Raji (cell line): ENCODE results near the gene TRPM6.

Experiments used
- POLR2A ChIP-seq: IDR thresholded peaks from 2 replicates; pipeline ENCODE4 v1.6.1; 2011; ENCODE audit warnings: low read depth, low read length, control low read depth; ENCODE audit not compliant: insufficient read depth

The TRPM6 gene

GRCh38 chr9:74887041-74887980, at the start of gene TRPM6:
TRPM6 (minus strand) TSS chr9:74887921; CDS start chr9:74887856, 65 bp downstream.
- no peak for TF ChIP-seq POLR2A

- no peak for TF ChIP-seq POLR2A
These were observed 47.3 kb upstream of the TRPM6 start for GRCh38 chr9:74935008-74935407.

GRCh38 chr9:74921737-74922136, 34.0 kb upstream of the TRPM6 start:
- TF ChIP-seq POLR2A, result no peak

GRCh38 chr9:74920944-74921626, 33.4 kb upstream of the TRPM6 start:
- TF ChIP-seq POLR2A, result no peak

- no peak for TF ChIP-seq POLR2A
These were observed 22.3 kb upstream of the TRPM6 start for GRCh38 chr9:74910036-74910435.

GRCh38 chr9:74908665-74909064, 20.9 kb upstream of the TRPM6 start:
- TF ChIP-seq POLR2A, result no peak

GRCh38 chr9:74907085-74907484, 19.4 kb upstream of the TRPM6 start:
- no peak for TF ChIP-seq POLR2A

GRCh38 chr9:74901001-74901400, 13.3 kb upstream of the TRPM6 start:
- no peak for TF ChIP-seq POLR2A

- TF ChIP-seq POLR2A, result no peak
These were observed 255 bp upstream of the TRPM6 start for GRCh38 chr9:74887981-74888370.

GRCh38 chr9:74876382-74876949, 11.3 kb downstream of the TRPM6 start:
- no peak for TF ChIP-seq POLR2A

GRCh38 chr9:74875656-74876055, 12.1 kb downstream of the TRPM6 start:
- TF ChIP-seq POLR2A, result no peak

- TF ChIP-seq POLR2A, result no peak
These were observed 13.5 kb downstream of the TRPM6 start for GRCh38 chr9:74874220-74874619.

GRCh38 chr9:74872619-74873233, 15.0 kb downstream of the TRPM6 start:
- TF ChIP-seq POLR2A, result no peak

- no peak for TF ChIP-seq POLR2A
These were observed 20.2 kb downstream of the TRPM6 start for GRCh38 chr9:74867483-74867882.

GRCh38 chr9:74865177-74865576, 22.5 kb downstream of the TRPM6 start:
- TF ChIP-seq POLR2A, result no peak

GRCh38 chr9:74861773-74862474, 25.8 kb downstream of the TRPM6 start:
- no peak for TF ChIP-seq POLR2A
